Stimulated activated CD4-positive, alpha-beta T cell treated with anti-CD3 and anti-CD28 coated beads, Interleukin-12 subunit alpha, Interleukin-12 subunit beta, amount 100 ng/mL, for 4 hours (primary cell): Measurements from ENCODE around the gene TYW1B.
"Not testable (repeated sequence)": the region's sequence is repeated elsewhere in the genome, so short reads cannot be mapped to it uniquely, and the experiment has no call there.

Experiments used
- DNase-seq: peaks from one replicate; pipeline ENCODE4 v3.0.0-alpha.2; 2020

Gene TYW1B

DNA sequence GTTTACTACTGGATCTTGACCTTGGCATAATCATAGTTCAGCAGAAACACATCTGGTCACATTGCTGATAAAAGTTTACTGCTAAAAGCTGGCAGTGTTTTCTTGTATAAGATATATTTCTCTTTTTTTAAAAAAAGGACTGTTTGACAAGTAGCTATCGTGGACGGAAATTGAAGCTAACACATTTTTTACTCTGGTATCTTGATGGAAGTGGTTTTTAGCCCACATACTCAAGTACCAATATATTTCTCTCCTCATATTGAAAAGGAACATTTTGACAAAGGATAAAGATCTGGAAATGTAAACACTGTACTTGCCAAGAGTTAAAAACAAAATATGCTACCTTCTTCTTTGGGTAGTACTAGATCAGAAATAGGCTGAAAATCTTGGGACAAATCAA lies 137.8 kb downstream of the TYW1B start:
- not testable (repeated sequence) for DNase-seq

DNA sequence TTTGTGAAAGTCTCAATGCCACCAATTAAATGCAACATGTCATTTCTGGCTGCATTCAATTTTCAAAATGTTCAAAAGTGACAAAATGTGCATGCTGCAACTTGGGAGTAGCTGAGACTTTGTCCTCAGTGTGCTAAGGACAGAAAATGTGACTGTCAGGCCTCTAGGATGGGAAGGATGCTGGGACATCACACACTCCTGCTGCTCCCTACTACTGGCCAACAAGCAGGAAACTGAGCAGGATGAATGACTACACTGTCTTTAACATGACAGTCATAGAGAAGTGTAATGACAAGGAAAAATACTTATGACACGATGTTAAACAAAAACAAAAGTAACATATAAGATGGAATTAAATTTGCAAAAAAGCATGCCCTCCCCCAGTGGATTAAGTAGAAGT lies 138.7 kb downstream of the TYW1B start:
- not testable (repeated sequence) for DNase-seq

DNA sequence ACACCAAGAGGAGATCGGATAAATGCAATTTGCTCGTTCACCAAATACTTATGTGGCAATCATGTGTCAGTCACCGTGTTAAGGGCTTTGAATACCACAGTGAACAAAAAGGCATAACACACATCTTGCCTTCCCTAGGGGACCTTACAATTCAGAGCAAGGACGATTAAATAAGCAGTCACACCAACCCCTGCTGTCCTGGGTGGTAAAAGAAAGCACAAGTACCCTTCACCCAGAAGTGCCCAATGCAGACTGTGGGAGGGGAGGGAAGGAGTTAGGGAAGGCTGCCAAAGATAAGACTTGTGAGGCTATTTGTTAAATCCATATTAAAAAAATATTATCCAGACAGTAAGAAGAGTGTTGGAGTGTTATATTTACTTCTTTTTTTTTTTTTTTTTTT lies 146.8 kb downstream of the TYW1B start:
- DNase-seq = not testable (repeated sequence)

DNA sequence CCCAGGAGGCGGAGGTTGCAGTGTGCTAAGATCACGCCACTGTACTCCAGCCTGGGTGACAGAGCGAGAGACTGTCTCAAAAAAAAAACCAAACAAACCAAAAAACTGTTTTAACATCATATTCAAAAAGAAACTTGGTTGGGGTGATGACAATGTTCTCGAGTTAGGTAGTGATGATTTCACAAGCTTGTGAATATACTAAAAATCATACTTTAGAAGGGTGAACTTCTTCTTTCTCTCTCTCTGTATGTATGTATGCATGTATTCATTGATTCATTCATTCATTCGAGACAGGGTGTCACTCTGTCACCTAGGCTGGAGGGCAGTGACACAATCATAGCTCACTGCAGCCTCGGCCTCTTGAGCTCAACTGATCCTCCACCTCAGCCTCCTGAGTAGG lies 151.1 kb downstream of the TYW1B start:
- DNase-seq = not testable (repeated sequence)

DNA sequence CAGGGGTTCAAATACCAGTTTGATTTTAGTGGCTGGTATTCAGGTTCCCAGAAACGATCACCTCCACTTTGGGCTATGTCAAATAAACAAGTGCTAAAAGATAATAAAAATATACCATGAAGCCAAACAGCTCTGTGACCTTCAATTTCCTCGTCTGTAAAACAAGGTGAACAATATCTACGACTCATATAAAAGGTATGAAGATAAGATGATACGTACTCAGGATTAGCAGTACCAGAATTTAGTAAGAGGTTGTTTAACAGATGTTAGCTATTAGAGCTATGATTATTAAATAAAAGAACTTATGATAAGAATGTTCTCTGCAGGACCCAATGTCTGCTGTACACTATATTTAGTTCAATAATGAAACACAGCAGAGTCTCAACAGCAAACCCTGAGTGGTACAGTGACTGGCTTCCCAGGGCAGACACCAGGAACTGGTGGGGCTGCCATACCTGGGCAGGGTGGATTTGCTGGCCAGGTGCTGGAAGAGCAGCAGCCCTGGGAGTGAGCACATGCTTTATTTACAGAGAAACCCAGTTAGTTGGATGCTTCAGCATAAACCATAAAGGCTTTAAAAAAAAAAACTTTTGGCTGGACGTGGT lies 151.8 kb downstream of the TYW1B start:
- DNase-seq = not testable (repeated sequence)

DNA sequence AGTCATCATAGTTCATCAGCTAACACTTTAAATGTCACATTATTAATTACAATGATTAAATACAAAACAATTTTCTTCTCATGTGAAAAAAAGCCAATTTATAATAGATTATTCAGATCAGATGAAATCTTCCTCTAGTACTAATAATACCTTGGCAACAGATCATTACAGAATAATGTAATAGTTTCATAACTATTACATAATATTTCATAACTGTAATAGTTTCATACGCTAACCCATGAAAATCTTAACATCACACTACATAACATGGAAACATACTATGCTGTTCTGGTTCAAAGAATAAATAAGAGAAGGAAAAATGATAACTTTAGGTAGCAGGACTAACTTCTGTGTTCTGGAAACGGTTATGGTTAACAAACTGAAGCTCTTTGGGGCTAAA lies 152.3 kb downstream of the TYW1B start:
- DNase-seq = not testable (repeated sequence)

DNA sequence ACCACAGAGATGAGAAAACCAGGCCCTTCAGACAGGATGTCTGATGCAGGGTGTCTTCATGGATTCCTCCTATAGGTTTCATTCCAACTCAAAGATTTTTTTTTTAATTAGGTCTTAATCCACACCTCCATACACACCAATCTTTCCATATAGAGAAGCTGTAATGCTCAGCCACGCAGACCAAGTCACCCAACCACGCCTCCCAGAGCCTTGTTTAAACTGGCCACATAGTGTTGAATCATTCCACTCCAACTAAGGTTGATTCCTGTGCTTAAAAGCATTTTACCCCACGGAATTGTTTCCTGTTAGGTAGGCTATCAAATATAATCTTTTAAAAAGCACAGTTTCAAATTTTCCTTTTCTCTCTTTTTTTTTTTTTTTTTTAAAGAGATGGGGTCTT lies 153.6 kb downstream of the TYW1B start:
- DNase-seq = no peak

DNA sequence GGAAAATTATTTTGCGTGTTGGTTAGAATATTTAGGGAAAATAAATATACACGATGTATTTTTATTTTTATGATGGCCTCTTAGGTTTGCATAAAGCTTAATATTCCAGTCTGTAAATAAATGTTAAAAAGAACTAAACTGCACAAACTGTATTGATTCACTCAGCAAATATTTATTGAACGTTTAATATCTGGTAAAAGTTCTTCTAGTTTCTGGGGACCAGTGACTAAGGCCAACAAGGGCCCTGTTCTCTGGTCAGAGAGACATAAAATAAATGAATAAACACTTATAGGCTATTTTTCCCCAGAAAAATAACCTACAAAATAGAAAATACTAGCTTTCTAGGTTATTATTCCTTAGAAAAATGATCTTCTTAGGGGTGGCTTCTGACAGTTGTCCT lies 157.2 kb downstream of the TYW1B start:
- DNase-seq = not testable (repeated sequence)

DNA sequence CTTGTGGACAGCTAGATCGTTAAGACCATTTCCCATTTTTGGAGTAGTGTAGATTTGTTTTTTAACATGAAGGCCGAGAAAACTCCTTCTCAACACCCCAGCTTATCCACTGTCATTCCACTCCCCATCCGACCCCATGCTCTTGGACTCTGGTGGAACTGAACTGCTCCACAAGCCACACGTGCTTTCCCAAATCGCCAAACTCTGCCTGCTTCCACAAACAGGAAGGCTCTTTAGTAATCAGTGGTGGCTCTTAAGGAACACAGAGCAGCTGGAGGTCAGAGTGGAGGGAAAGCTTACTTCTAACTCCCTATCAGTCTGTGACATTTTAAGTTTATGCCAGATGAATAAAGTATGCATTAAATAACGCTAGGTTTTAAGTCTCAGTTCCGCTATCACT lies 159.6 kb downstream of the TYW1B start:
- DNase-seq = not testable (repeated sequence)

DNA sequence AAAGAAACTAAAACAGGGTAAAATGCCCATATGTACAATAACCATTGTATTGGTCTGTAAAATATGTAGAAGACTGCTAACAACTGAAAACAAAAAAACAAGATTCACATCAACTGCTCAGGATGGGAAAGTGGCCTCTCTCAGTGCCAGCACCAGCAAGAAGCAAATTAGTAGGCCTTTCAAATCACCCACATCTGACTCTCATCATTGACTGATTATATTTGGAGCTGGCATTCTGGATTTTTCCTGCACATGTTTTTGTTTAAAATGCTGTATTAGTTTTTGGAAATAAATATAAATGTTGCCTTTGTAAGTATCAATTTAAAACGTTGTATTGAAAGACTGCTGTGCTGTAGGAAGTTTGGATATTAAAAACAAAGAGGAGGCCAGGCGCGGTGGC lies 161.0 kb downstream of the TYW1B start:
- DNase-seq = not testable (repeated sequence)

DNA sequence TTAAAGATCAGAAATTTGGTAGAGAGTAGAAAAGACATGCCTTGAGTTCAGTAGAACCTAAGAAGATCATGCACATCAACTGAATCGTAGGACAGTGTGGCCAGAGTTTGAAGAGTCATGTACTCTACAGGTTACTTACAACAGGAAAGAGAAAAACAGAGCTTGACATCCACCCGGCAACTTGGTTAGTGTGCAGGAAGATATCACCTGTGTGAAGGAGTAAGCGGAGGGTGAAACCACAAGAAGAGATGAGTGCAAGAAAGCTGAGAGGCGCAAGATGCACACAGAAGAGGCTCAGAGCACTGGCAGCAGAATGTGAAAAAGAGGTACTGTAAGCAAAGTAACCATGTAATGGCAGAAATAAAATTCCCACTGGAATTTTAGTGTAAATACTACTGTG lies 179.4 kb downstream of the TYW1B start:
- not testable (repeated sequence) for DNase-seq

DNA sequence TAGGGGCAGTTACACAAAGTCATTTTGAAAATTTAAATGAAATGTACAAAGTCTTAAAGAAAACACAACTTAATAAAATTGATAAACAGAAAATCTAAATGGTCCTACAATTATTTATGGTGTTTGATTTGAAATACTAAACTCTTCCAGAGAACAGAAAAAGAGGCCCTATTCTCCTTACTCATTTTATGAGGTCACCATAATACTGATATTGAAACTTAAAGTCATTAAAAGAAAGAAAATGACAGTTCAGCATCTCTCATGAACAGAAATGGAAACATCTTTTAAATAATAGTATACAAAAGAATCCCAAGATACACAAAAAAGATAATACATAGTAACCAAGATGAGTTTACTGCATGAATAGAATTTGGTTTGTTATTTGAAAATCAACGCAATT lies 184.3 kb downstream of the TYW1B start:
- not testable (repeated sequence) for DNase-seq

DNA sequence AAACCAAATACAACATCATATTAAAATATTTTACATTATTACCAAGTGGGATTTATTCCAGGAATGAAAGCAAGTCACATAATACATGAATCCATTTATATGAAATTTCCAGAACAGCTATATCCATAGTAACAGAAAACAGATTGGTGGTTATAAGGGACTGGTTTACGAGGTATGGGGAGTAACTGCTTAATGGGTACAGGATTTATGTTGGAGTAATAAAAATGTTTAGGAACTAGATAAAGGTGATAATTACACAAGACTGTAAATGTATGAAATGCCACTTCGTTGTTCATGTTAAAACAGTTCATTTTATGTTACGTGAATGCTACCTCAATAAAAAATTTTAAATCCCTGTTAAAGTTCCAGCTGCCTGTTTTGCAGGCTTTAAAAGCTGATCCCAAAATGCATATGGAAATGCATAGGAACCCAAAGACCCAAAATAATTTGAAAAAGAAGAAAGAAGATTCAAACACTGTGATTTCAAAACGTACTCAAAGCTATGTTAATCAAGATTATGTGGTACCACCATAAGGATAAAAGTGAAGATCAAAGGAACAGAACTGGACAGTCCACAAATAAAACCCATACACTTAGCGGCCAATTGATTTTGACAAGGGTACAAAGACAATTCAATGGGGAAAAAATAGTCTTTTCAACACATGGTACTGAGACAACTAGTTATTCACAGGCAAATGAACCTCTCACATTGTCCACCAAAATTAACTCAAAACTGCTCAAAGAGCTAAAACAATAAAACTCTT lies 186.3 kb downstream of the TYW1B start:
- DNase-seq = not testable (repeated sequence)

DNA sequence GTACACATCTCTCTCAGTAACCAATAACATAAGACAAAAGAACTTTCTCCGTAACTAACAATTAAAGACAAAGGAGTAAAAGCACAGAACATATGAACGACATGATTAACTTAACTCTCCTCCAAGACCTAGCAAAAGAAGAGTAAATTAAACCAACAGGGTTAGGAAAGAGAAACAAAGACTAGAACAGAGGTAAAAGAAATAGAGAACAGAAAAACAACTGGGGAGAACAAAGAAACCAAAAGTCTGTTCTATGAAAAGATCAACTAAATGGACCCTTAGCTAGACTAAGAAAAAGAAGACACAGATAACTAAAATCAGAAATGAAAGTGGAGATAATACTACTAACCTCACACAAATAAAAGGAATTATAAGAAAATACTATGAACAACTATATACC lies 187.3 kb downstream of the TYW1B start:
- not testable (repeated sequence) for DNase-seq

DNA sequence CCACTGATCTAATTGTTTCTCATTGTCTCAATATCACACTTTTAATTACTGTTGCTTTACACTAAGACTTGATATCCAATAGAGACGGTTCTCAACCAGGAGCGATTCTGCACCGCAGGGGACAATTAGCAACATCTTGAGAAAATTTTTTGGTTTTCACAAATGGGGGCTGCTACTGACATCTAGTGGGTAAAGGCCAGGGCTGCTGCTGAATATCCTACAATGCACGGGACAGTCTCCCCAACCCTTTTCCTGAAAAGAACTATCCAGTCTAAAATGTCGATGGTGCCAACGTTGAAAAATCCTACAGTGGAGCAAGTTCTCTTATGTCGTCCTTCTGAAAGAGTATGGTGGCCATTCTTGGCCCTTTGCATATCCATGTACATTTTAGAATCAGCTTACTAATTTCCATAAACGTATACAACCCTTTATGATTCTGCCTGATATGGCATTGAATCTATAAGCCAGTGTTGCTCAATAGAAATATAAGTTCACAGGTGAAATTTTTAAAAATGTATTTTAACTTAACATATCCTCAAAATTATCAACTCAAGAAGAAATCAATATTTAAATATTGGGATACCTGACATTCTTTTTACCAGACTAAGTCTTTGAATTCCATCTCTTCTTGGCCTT lies 192.6 kb downstream of the TYW1B start:
- DNase-seq = not testable (repeated sequence)

DNA sequence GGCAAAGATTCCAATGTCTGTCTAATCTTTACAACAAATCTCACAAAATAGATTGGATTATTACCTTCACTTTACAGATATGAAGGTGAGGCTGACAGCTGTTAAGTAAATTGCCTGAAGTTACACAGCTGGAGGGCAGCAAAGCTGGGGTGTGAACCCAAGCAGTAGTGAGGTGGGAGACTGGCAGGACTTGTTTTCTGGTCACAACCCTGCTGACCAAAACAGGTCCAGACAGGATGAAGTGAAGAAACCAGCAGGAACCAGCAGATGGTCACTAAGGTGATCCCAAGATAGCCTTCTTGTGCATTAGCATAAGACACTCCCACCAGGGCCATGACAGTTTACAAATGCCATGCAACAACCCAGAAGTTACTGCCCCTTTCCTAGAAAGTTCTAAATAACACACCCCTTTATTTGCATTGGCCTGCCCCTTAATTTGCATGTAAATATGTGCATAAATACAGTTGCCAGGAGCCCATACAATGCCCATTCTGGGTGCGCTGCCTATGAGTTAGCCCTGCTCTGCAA lies 195.2 kb downstream of the TYW1B start:
- DNase-seq = not testable (repeated sequence)

DNA sequence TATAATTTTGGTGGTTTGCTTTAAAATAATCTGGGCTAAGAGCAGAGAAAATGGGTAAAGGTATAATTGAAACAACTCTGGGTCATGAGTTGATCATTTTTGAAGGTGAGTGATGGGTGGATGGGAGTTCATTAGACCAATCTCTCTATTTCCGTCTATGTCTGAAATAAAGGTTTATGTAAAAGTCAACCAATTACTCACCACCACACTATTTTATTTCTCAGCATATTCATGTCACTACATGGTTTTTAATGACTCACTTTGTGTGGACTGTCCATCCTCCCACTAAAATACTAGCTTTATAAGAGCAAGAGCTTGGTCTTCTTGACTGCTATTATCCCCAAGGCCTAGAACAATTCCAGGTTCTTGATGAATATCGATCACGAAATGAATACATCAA lies 199.6 kb downstream of the TYW1B start:
- not testable (repeated sequence) for DNase-seq

DNA sequence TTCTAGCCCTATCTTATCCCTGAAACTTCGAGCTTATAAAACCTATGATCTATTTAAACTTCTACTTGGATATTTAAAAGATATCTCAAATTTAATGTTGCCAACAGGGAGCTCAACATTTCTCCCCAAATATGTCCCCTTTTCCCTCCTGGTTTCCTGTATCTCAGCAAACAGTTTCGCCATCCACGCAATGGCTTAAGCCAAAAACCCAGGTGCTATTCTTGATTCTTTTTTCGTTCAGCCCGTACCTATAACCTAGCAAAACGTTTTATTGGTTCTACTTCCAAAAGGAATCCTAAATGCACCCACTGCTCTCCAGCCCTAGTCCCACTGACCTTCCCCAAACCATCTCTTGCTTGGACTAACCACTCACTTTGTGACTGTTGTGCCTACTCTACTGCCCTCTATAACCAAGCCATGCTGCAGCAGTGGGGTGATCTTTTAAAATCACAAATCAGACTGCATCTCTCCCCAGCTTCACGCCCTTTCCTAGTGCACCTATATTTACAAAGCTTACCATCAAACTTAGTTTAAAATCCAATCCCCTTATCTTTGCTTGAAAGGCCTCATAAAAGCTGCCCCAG lies 201.5 kb downstream of the TYW1B start:
- DNase-seq = not testable (repeated sequence)

DNA sequence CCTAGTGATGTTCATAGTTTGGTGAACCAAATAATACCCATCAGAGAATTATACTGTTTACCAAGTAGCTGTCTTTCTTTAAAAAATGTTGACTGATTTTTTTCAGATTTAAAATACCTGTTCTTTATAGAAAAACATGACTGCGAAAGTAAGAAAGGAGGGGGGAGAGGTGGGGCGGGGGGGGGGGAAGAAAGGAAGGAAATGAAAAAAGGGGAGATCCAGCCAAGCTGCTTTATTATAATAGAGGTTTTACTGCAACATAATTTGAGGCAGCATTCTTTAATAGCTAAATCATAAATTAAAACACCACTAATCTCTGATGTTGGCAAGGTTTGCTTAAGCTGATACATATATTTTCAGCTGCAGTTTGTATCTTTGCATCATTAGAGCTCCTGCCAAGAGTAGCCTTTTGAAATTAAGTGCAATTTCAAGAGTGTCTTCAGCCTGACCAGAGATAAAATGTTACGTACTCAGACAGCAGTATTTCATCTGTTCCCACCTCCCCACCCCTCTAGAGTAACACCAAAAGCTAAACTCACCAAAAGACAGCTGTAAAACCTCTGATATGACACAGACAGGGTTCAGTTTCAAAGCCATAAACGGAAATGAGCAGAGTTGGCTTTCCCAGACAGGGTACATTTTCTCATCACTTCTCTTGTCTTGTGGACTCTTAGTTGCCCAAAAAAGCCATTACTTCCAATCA lies 202.1 kb downstream of the TYW1B start:
- not testable (repeated sequence) for DNase-seq

DNA sequence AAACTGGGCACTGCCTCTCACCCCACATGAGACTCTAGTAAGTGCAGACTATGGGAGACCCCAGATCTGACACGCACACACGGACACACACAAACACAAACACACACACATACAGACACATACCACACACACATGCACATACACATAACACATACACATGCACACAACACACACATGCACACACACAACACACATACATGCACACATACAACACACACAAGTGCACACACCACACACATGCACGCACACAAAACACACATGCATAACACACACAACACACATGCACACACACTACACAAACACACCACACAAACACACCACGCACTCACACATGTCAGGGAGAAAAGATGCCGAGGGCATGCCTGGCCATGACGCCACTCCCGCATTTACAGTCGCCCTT lies 205.5 kb downstream of the TYW1B start:
- no peak for DNase-seq

DNA sequence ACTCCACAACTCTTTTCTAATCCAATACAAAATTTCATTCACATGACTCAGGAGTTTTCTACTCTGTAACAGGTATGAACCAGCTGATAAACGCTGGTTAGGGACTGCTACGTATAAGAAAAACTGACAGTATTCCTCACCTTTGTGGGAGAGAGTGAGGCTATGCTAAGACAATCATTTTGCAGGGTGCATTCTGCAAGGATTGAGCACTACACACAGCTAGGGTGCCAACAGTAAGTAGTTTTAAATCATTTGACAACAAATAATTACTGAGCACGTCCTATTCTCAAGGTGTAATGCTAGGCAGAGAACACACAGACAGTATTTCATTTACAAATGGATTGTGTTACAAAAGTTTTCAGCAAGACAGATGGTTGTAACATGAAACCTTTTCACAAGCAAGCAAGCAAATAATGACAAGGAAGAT lies 206.2 kb downstream of the TYW1B start:
- DNase-seq = not testable (repeated sequence)

DNA sequence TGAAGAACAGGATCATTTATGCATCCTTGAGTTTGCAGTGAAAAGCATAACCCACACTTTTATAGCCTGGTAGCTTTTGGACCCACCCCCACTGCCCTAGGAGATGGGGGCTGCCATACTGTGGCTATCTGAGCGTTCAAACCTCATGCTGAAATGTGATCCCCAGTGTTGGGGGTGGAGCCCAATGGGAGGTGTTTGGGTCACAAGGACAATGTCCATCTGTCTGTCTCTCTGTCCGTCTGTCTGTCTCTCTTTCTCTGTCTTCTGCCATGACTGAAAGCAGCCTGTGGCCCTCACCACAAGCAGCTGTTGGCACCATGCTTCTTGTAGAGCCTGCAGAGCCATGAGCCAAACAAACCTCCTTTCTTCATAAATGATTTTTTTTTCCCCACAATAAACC lies 207.1 kb downstream of the TYW1B start:
- DNase-seq = not testable (repeated sequence)
